ENCODE results near the gene CSMD2.

CSMD2 gene

DNA sequence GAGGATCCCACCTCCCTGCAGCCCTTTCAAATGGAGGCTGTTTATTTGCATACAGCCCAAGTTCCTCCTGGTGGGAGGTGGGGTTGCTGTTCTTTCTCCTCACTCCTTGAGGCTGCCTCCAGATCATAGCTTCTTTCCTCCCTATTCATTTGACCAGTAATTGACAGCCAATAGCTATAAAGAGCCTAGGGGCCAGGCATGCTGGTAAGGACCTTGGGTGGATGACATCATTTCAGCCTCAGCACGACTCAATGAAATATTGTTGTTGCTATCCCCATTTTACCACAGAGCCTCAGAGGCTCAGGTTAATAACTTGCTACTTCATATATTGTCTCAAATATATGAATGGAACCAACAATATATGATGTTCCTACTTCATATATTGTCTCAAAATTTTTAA, 661.5 kb downstream of the CSMD2 start:
- Histone ChIP-seq H3K27ac (no peak overlapping the region), H3K4me3 (ENCODE audit: low read depth, low read length) (no peak overlapping the region), H3K9me3 (ENCODE audit: severe bottlenecking) (no peaks in the 10 kb centered on the region), H3K27me3 (ENCODE audit: insufficient read depth, low read depth, severe bottlenecking) (no peaks in the 10 kb centered on the region), H3K36me3 (no peaks in the 10 kb centered on the region)
- no peak for DNase-seq
- TF ChIP-seq, protein P1, sequence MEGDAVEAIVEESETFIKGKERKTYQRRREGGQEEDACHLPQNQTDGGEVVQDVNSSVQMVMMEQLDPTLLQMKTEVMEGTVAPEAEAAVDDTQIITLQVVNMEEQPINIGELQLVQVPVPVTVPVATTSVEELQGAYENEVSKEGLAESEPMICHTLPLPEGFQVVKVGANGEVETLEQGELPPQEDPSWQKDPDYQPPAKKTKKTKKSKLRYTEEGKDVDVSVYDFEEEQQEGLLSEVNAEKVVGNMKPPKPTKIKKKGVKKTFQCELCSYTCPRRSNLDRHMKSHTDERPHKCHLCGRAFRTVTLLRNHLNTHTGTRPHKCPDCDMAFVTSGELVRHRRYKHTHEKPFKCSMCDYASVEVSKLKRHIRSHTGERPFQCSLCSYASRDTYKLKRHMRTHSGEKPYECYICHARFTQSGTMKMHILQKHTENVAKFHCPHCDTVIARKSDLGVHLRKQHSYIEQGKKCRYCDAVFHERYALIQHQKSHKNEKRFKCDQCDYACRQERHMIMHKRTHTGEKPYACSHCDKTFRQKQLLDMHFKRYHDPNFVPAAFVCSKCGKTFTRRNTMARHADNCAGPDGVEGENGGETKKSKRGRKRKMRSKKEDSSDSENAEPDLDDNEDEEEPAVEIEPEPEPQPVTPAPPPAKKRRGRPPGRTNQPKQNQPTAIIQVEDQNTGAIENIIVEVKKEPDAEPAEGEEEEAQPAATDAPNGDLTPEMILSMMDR (IDR thresholded peaks at IDR 0.05; ENCODE audit: low read depth, low read length): no peak

DNA sequence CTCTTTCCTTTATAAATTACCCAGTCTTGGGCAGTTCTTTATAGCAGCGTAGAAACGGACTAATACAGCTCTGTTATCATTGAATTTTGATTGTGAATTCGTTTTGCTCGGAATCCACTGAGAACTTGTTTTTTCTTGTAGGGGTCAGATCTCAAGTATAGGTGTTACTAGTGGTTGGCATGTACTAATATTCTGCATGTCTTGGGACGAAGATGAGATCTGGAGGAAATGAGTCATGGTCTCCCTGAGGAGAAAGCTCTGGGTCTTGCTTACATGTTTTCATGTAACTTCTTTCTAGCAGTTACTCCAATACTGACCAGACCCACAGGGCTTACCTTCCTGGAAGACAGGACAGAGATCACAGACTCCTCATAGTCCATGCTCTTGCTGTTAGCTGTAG, 662.3 kb downstream of the CSMD2 start:
- H3K9me3 ChIP-seq (ENCODE audit: severe bottlenecking): no peaks in the 10 kb centered on the region
- no peaks in the 10 kb centered on the region for H3K36me3 ChIP-seq
- TF ChIP-seq, protein P1 (IDR thresholded peaks at IDR 0.05; ENCODE audit: low read depth, low read length): no peak
- H3K27ac ChIP-seq: no peak overlapping the region
- H3K4me3 ChIP-seq (ENCODE audit: low read depth, low read length): no peak overlapping the region
- no peak for DNase-seq
- H3K27me3 ChIP-seq (ENCODE audit: insufficient read depth, low read depth, severe bottlenecking): no peaks in the 10 kb centered on the region

DNA sequence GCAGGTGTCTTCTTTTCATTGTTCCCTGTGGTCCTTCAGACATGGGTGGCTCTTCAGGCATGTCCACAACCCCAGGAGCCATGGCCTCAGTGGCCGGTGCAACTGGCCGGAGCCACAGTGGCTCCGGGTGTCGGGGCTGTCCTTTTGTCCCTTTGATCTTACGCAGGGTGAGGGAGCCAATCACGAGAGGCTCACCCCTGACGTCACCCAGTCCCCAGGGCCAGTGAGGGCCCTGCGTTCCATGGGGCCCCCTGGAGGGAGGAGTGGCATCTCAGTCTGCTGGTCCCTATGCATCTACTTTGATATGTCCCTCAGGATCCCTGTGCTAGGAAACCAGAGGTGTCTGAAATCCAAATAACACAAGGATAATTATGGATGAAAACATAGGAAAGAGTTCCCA, 663.3 kb downstream of the CSMD2 start:
- H3K4me3 ChIP-seq (ENCODE audit: low read depth, low read length): no peak overlapping the region
- TF ChIP-seq, protein P1 (IDR thresholded peaks at IDR 0.05; ENCODE audit: low read depth, low read length): no peak
- no peak for DNase-seq

DNA sequence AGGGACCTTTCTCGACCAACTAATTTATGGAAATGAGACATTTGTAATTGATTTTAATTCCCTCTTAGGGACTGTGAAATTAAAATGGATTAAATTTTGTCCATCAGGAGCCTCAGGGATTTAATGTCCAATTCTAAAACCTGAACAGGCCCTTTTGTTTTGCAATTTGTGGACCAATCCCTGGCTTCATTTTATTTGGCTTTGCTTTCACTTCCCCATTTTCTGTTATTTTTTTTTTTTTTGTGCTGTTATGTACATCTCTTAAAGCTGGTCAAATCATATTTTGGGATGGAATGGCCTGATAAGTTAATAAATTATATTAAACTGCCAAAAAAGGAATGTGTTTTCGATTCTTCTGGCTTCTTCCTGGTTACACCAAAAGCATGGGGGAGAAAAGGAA, 663.7 kb downstream of the CSMD2 start:
- DNase-seq: no peak
- H3K9me3 ChIP-seq (ENCODE audit: severe bottlenecking): no peaks in the 10 kb centered on the region
- no peaks in the 10 kb centered on the region for H3K36me3 ChIP-seq
- TF ChIP-seq, protein P1 (IDR thresholded peaks at IDR 0.05; ENCODE audit: low read depth, low read length): no peak
- no peaks in the 10 kb centered on the region for H3K27me3 ChIP-seq (ENCODE audit: insufficient read depth, low read depth, severe bottlenecking)
- no peak overlapping the region for H3K27ac ChIP-seq
- H3K4me3 ChIP-seq (ENCODE audit: low read depth, low read length): no peak overlapping the region

More for the DNA sequence above, 663.3 kb downstream of the CSMD2 start:
- Histone ChIP-seq H3K9me3 (ENCODE audit: severe bottlenecking) (no peaks in the 10 kb centered on the region), H3K36me3 (no peaks in the 10 kb centered on the region), H3K27ac (no peak overlapping the region), H3K27me3 (ENCODE audit: insufficient read depth, low read depth, severe bottlenecking) (no peaks in the 10 kb centered on the region)

DNA sequence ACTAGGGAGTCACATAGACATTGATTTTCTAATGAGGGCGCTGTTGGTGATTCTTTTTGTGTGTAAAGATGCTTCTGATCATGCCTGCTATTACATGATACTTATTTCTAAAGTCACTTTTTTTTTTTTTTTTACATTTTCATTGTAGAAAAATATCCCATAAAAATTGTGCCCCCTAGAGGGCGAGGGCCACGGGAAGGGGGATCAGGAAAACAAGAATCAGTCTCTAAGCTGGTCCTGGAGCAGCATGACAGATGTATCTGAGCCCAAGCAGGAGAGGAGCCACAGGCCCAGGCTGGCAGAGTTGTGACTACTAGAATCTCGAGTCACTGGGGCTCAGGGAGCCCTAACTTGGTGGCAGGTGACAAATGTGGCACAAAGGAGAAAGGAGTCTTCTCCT, 664.5 kb downstream of the CSMD2 start:
- Histone ChIP-seq H3K27me3 (ENCODE audit: insufficient read depth, low read depth, severe bottlenecking) (no peaks in the 10 kb centered on the region), H3K36me3 (peaks cover 4% of the 10 kb centered on the region), H3K9me3 (ENCODE audit: severe bottlenecking) (peaks cover 5% of the 10 kb centered on the region), H3K27ac (no peak overlapping the region), H3K4me3 (ENCODE audit: low read depth, low read length) (no peak overlapping the region)
- TF ChIP-seq, protein P1 (IDR thresholded peaks at IDR 0.05; ENCODE audit: low read depth, low read length): 0 out of 2 replicates have a peak, but pooled peaks have one; percentile 19
- peak; percentile 18 for DNase-seq

DNA sequence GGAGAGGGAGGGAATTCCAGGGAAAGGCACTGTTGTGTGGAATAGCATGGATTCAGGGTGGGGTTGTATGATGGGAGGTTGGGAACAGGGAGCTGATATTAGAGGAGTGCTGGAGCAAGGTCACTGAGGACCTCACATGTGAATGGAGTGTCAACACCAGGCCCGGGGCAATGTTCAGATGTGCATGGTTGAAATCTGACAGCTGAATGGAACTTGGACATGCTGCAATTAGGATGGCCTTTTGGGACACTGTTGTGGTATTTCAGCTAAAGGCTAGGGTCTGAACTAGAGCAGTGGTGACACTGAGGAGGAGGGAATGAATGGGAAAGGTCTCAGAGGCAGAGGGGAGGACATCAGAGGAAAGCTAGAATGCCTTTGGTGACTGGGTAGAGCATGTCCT, 667.6 kb downstream of the CSMD2 start:
- TF ChIP-seq, protein P1 (IDR thresholded peaks at IDR 0.05; ENCODE audit: low read depth, low read length): no peak
- peaks cover 22% of the 10 kb centered on the region for H3K36me3 ChIP-seq
- H3K9me3 ChIP-seq (ENCODE audit: severe bottlenecking): peaks cover 18% of the 10 kb centered on the region
- H3K4me3 ChIP-seq (ENCODE audit: low read depth, low read length): no peak overlapping the region
- H3K27ac ChIP-seq: no peak overlapping the region
- DNase-seq: no peak
- no peaks in the 10 kb centered on the region for H3K27me3 ChIP-seq (ENCODE audit: insufficient read depth, low read depth, severe bottlenecking)

Measured in WERI-Rb-1 (cell line).